ENCODE measurements around the gene ZRANB2. TPM values are rescaled to one million over a fixed set of nuclear protein-coding genes. Genes with fewer than 3 reads are reported as not detected.

Gene ZRANB2
- total RNA-seq, 6 experiments from 2014 or later, result 18.3 to 32.0 (median 24.7) TPM

- DNase-seq (no peak), ATAC-seq (no peak)
- no peak for TF ChIP-seq POLR2A (IDR thresholded peaks at IDR 0.05)
- TF ChIP-seq CTCF (IDR thresholded peaks at IDR 0.05), result no peak
- Histone ChIP-seq H3K36me3 (no peaks in the 10 kb centered on the region), H3K9me3 (no peaks in the 10 kb centered on the region), H3K27me3 (peaks cover 0 to 20% of the 10 kb centered on the region in 2 donors), H3K4me3 (no peak overlapping the region), H3K4me1 (peaks cover 0 to 18% (median 5%) of the 10 kb centered on the region in 4 donors), H3K27ac (no peak overlapping the region)
- intact Hi-C loops (cut with DNase I), result loop anchor here in 1 of 2 donors (10.0 kb wide), 1 partner anchor 361 kb away; no protein-coding TSS in a partner anchor
- WGBS (ENCODE audit: insufficient coverage, low coverage, low lambda C conversion rate, missing lambda C conversion rate), result 79% methylated on average over 11 of the region's 16 CpGs
Observed at GRCh38 chr1:71045463-71046028, 35.3 kb downstream of the ZRANB2 start.

- no peak overlapping the region for H3K4me3 ChIP-seq
- ATAC-seq, result no peak
Observed at GRCh38 chr1:71044833-71045232, 36.0 kb downstream of the ZRANB2 start.

GRCh38 chr1:71043065-71043464 is 37.8 kb downstream of the ZRANB2 start:
- no peaks in the 10 kb centered on the region for H3K9me3 ChIP-seq
- H3K27ac ChIP-seq, result no peak overlapping the region
- H3K4me1 ChIP-seq, result peaks cover 0 to 17% (median 5%) of the 10 kb centered on the region in 4 donors
- H3K4me3 ChIP-seq, result no peak overlapping the region
- intact Hi-C loops (cut with DNase I), result loop anchor here in 1 of 2 donors (10.0 kb wide), 1 partner anchor 358 kb away; no protein-coding TSS in a partner anchor
- no peak for TF ChIP-seq CTCF (IDR thresholded peaks at IDR 0.05)
- TF ChIP-seq POLR2A (IDR thresholded peaks at IDR 0.05), result no peak
- ATAC-seq, result no peak
- no peak for DNase-seq
- no peaks in the 10 kb centered on the region for H3K36me3 ChIP-seq
- H3K27me3 ChIP-seq, result peaks cover 0 to 18% of the 10 kb centered on the region in 2 donors

More at GRCh38 chr1:71044833-71045232, 36.0 kb downstream of the ZRANB2 start:
- Histone ChIP-seq H3K27me3 (peaks cover 0 to 18% of the 10 kb centered on the region in 2 donors), H3K9me3 (no peaks in the 10 kb centered on the region), H3K36me3 (no peaks in the 10 kb centered on the region), H3K27ac (no peak overlapping the region), H3K4me1 (peaks cover 0 to 18% (median 5%) of the 10 kb centered on the region in 4 donors)
- TF ChIP-seq CTCF (IDR thresholded peaks at IDR 0.05) (no peak), POLR2A (IDR thresholded peaks at IDR 0.05) (no peak)
- intact Hi-C loops (cut with DNase I), result loop anchor here in 1 of 2 donors (10.0 kb wide), 1 partner anchor 360 kb away; no protein-coding TSS in a partner anchor
- WGBS (ENCODE audit: insufficient coverage, low coverage, low lambda C conversion rate, missing lambda C conversion rate), result 91% methylated on average over 1 of the region's 1 CpG
- no peak for DNase-seq

GRCh38 chr1:71041806-71042205 is 39.0 kb downstream of the ZRANB2 start:
- 50% methylated on average over 2 of the region's 2 CpGs for WGBS (ENCODE audit: insufficient coverage, low coverage, low lambda C conversion rate, missing lambda C conversion rate)
- H3K27ac ChIP-seq, result no peak overlapping the region
- no peak for ATAC-seq
- intact Hi-C loops (cut with DNase I), result loop anchor here in 1 of 2 donors (10.0 kb wide), 1 partner anchor 357 kb away; no protein-coding TSS in a partner anchor
- no peak for DNase-seq
- TF ChIP-seq CTCF (IDR thresholded peaks at IDR 0.05) (no peak), POLR2A (IDR thresholded peaks at IDR 0.05) (no peak)
- H3K9me3 ChIP-seq, result no peaks in the 10 kb centered on the region
- H3K27me3 ChIP-seq, result peaks cover 0 to 7% of the 10 kb centered on the region in 2 donors
- H3K4me3 ChIP-seq, result no peak overlapping the region
- no peaks in the 10 kb centered on the region for H3K36me3 ChIP-seq
- H3K4me1 ChIP-seq, result peaks cover 0 to 4% (median 0%) of the 10 kb centered on the region in 4 donors

Measured in right lobe of liver (tissue), 6 donors.